GM12874 (cell line): ENCODE measurements around the gene TBC1D16.

Source experiments
- CTCF ChIP-seq: IDR thresholded peaks from 2 replicates; pipeline ENCODE4 v1.5.1; 2011; ENCODE audit warnings: low read depth, mild to moderate bottlenecking, control low read depth, low read length, moderate library complexity; ENCODE audit not compliant: insufficient read depth

TBC1D16 gene

GRCh38 chr17:80050706-80051105 lies 15.0 kb upstream of the TBC1D16 start:
- no peak for TF ChIP-seq CTCF

- no peak for TF ChIP-seq CTCF
Measured at GRCh38 chr17:80049986-80050385, 14.3 kb upstream of the TBC1D16 start.

GRCh38 chr17:80047176-80047575 lies 11.5 kb upstream of the TBC1D16 start:
- no peak for TF ChIP-seq CTCF

- no peak for TF ChIP-seq CTCF
Measured at GRCh38 chr17:80045703-80046102, 10.0 kb upstream of the TBC1D16 start.

- TF ChIP-seq CTCF, result no peak
Measured at GRCh38 chr17:80043963-80044362, 8.3 kb upstream of the TBC1D16 start.

- TF ChIP-seq CTCF, result no peak
Measured at GRCh38 chr17:80036715-80037477, 1.2 kb upstream of the TBC1D16 start.

GRCh38 chr17:80035937-80036714 lies 454 bp upstream of the TBC1D16 start, which contains the start of gene CCDC40:
CCDC40 (plus strand) TSS chr17:80036642; CDS start chr17:80036663, 21 bp downstream.
- TF ChIP-seq CTCF, result no peak
